GM12878 (cell line): ENCODE results near the gene GABPB2. TPM values are rescaled to one million over a fixed set of nuclear protein-coding genes. Genes with fewer than 3 reads are reported as not detected.
A peak's percentile ranks its signal among the peaks of the same experiment; 100 is the strongest.

Source experiments
- ATAC-seq: fragments of 200-7000 bp; cut with Tn5 transposase; 3 replicates; pipeline ENCODE4 v1.9.1; 2020; ENCODE audit warnings: mild to moderate bottlenecking, moderate library complexity
- BruUV-seq: library from RNA; stranded (reverse); fragments of 400-500 nt; replicated peaks from 2 replicates; lab custom pipeline; 2021; lab: Mats Ljungman, UMichigan
- CTCF ChIA-PET: fragments of 300-600 bp; sonication (Branson Sonifier 250); formaldehyde crosslinking; extraction: SDS; loops from one replicate; lab custom pipeline; 2021; ENCODE audit warnings: inconsistent platforms; lab: Yijun Ruan, JAX
- POLR2A ChIA-PET: fragments of 350-600 bp; formaldehyde crosslinking; extraction: SDS; loops from one replicate; lab custom pipeline; 2021; ENCODE audit warnings: inconsistent platforms; lab: Charles Lee
- RAD21 ChIA-PET: fragments of 300-600 bp; sonication (Branson Sonifier 250); formaldehyde crosslinking; loops from one replicate; lab custom pipeline; 2023; ENCODE audit warnings: antibody characterized with exemption; ENCODE audit not compliant: unreplicated experiment; lab: Charles Lee
- SMC1A ChIA-PET: fragments of 300-600 bp; sonication (Branson Sonifier 250); formaldehyde crosslinking; loops from one replicate; lab custom pipeline; 2023; ENCODE audit not compliant: unreplicated experiment, uncharacterized antibody; lab: Charles Lee
- DNase-seq: peaks from one replicate; pipeline ENCODE4 v3.0.0-alpha.2; 2011; ENCODE audit warnings: low read depth, low spot score
- FAIRE-seq: peaks from 3 replicates; lab custom pipeline; 2011; peaks lifted over from hg19 to GRCh38; lab: Jason Lieb, UNC
- H2AFZ ChIP-seq: 2 replicates; pipeline ENCODE4 v1.6.0; 2011; ENCODE audit warnings: low read depth, low read length, control low read depth; ENCODE audit not compliant: control insufficient read depth
- H3K27ac ChIP-seq: 2 replicates; pipeline ENCODE4 v1.5.1; 2011; ENCODE audit warnings: control low read depth; ENCODE audit not compliant: control insufficient read depth, insufficient read depth
- H3K27me3 ChIP-seq, 2 experiments: replicated peaks in 1 of 2; 2 replicates each; pipeline versions ENCODE4 v1.6.0 to v1.6.1; 2011; ENCODE audit warnings: low read length in 1 of 2; ENCODE audit not compliant: control insufficient read depth in 2 of 2, insufficient read depth in 2 of 2
- H3K36me3 ChIP-seq, 2 experiments: 2 replicates each; pipeline ENCODE4 v1.5.1; 2011; ENCODE audit warnings: low read length in 1 of 2; ENCODE audit not compliant: control insufficient read depth in 2 of 2, insufficient read depth in 2 of 2
- H3K4me1 ChIP-seq: 2 replicates; pipeline ENCODE4 v1.6.1; 2011; ENCODE audit warnings: mild to moderate bottlenecking, low read length, moderate library complexity, mixed read lengths; ENCODE audit not compliant: control insufficient read depth, insufficient read depth
- H3K4me2 ChIP-seq: 2 replicates; pipeline ENCODE4 v1.6.0; 2011; ENCODE audit warnings: control low read depth; ENCODE audit not compliant: control insufficient read depth, insufficient read depth
- H3K4me3 ChIP-seq: fragments of 200-600 bp; sonication (generic); 2 replicates; pipeline ENCODE4 v1.5.1; 2016
- H3K79me2 ChIP-seq: 2 replicates; pipeline ENCODE4 v1.6.0; 2011; ENCODE audit warnings: low read length; ENCODE audit not compliant: control insufficient read depth, insufficient read depth
- H3K9ac ChIP-seq: 2 replicates; pipeline ENCODE4 v1.8.0; 2011; ENCODE audit warnings: low read length, control low read depth, mixed read lengths; ENCODE audit not compliant: control insufficient read depth, insufficient read depth
- H3K9me3 ChIP-seq: replicated peaks from 3 replicates; pipeline ENCODE4 v1.5.1; 2011; ENCODE audit warnings: mild to moderate bottlenecking, low read length; ENCODE audit not compliant: control insufficient read depth, insufficient read depth
- H4K20me1 ChIP-seq: 2 replicates; pipeline ENCODE4 v1.6.0; 2011; ENCODE audit not compliant: control insufficient read depth, insufficient read depth
- ASH2L ChIP-seq: fragments of 300-600, 200-600 bp; sonication (generic); IDR thresholded peaks from 2 replicates; pipeline ENCODE4 v1.6.1; 2017; ENCODE audit warnings: low read depth, mild to moderate bottlenecking, borderline replicate concordance
- CBFB ChIP-seq: IDR thresholded peaks from 2 replicates; pipeline ENCODE4 v1.6.1; 2016; ENCODE audit warnings: antibody characterized with exemption, low read depth
- DPF2 ChIP-seq: fragments of 450-650 bp; IDR thresholded peaks from 2 replicates; pipeline ENCODE4 v1.6.1; 2017; ENCODE audit warnings: mild to moderate bottlenecking
- EED ChIP-seq: sonication (generic); IDR thresholded peaks from 2 replicates; pipeline ENCODE4 v1.6.1; 2016; ENCODE audit warnings: antibody characterized with exemption, low read depth
- FOXM1 ChIP-seq: IDR thresholded peaks from 2 replicates; pipeline ENCODE4 v1.6.1; 2012; ENCODE audit warnings: low read depth, mild to moderate bottlenecking, inconsistent platforms, low read length, moderate library complexity
- GATAD2B ChIP-seq: fragments of 450-650 bp; conservative IDR thresholded peaks from 2 replicates; pipeline ENCODE4 v1.6.1; 2017; ENCODE audit warnings: low read depth, mild to moderate bottlenecking, moderate library complexity
- IKZF1 ChIP-seq: fragments of 450-650 bp; conservative IDR thresholded peaks from 2 replicates; pipeline ENCODE4 v1.6.1; 2017; ENCODE audit warnings: antibody characterized with exemption, mild to moderate bottlenecking
- IKZF2 ChIP-seq, 2 experiments: fragments of 450-650 bp; IDR thresholded peaks; 2 replicates each; pipeline ENCODE4 v1.6.1; 2017; ENCODE audit warnings: mild to moderate bottlenecking in 2 of 2, moderate library complexity in 2 of 2
- LARP7 ChIP-seq: fragments of 450-650 bp; IDR thresholded peaks from 2 replicates; pipeline ENCODE4 v1.6.1; 2017; ENCODE audit warnings: mild to moderate bottlenecking
- MLLT1 ChIP-seq: fragments of 450-650 bp; IDR thresholded peaks from 2 replicates; pipeline ENCODE4 v1.6.1; 2016; ENCODE audit warnings: mild to moderate bottlenecking
- NBN ChIP-seq: fragments of 450-650 bp; IDR thresholded peaks from 2 replicates; pipeline ENCODE4 v1.6.1; 2016
- PML ChIP-seq: IDR thresholded peaks from 2 replicates; pipeline ENCODE4 v1.6.1; 2012; ENCODE audit warnings: low read length, inconsistent platforms
- POLR2A ChIP-seq: IDR thresholded peaks from 2 replicates; pipeline ENCODE4 v1.6.1; 2011; ENCODE audit warnings: low read depth, mild to moderate bottlenecking, low read length
- POLR2AphosphoS5 ChIP-seq: IDR thresholded peaks from 2 replicates; pipeline ENCODE4 v1.6.1; 2011; ENCODE audit warnings: mild to moderate bottlenecking, low read length, inconsistent platforms
- POU2F2 ChIP-seq: IDR thresholded peaks from 3 replicates; pipeline ENCODE4 v1.6.1; 2011; ENCODE audit warnings: low read depth, mild to moderate bottlenecking, low read length, borderline replicate concordance
- RBBP5 ChIP-seq: fragments of 200-600 bp; sonication (generic); conservative IDR thresholded peaks from 2 replicates; pipeline ENCODE4 v1.6.1; 2016
- RELB ChIP-seq: fragments of 450-650 bp; IDR thresholded peaks from 2 replicates; pipeline ENCODE4 v1.6.1; 2017; ENCODE audit warnings: low read depth, mild to moderate bottlenecking, moderate library complexity
- RFX5 ChIP-seq: IDR thresholded peaks from 2 replicates; pipeline ENCODE4 v1.6.1; 2011; ENCODE audit warnings: low read depth, low read length, improper control_type of control experiment
- RUNX3 ChIP-seq: IDR thresholded peaks from 2 replicates; pipeline ENCODE4 v1.6.1; 2012; ENCODE audit warnings: low read length, inconsistent platforms
- SIN3A ChIP-seq: IDR thresholded peaks from 2 replicates; pipeline ENCODE4 v1.6.1; 2012; ENCODE audit warnings: low read depth, low read length, improper control_type of control experiment
- SP1 ChIP-seq: IDR thresholded peaks from one replicate; pipeline ENCODE4 v1.6.1; 2011; ENCODE audit warnings: low read depth, low read length
- YY1 ChIP-seq: IDR thresholded peaks from 2 replicates; pipeline ENCODE4 v1.6.1; 2011; ENCODE audit warnings: low read depth, mild to moderate bottlenecking, low read length
- ZSCAN29 ChIP-seq: fragments of 450-650 bp; IDR thresholded peaks from 2 replicates; pipeline ENCODE4 v1.6.1; 2017; ENCODE audit warnings: mild to moderate bottlenecking, moderate library complexity
- WGBS: methylation state at CpG from one replicate; pipeline ENCODE4 v1.1.6; 2016; ENCODE audit warnings: low lambda C conversion rate; ENCODE audit not compliant: insufficient replicate concordance, insufficient coverage; ENCODE audit errors: missing lambda C conversion rate; 5-methylcytosine and 5-hydroxymethylcytosine counted together
- in situ Hi-C: fragments of 300-500 bp; cut with MboI; formaldehyde crosslinking; loops from 9 replicates; pipeline ENCODE4 v1.14.3; 2018; ENCODE audit warnings: mixed read lengths
- intact Hi-C: fragments of 100-400 bp; cut with micrococcal nuclease; formaldehyde crosslinking; loops from one replicate; pipeline ENCODE4 v1.14.2; 2022; ENCODE audit not compliant: unreplicated experiment
- polyA plus RNA-seq, 11 experiments: library from polyadenylated mRNA; depleted of rRNA in 4 of 11; unstranded in 6 of 11; stranded (reverse) in 5 of 11; fragments of >200 nt; fragmentation: Nextera tagmentation in 4 of 11; fragmentation: Illumina TruSeq in 1 of 11; extraction: Ambion mirVana in 4 of 11; extraction: Trizol in 1 of 11; gene quantifications; 1 replicate in 1 of 11; 2 replicates in 10 of 11; pipeline versions ENCODE4 v1.2.1 to v1.2.3, GENCODE V29; 2011 to 2016; ENCODE audit warnings: inconsistent platforms in 2 of 11, missing spikeins in 2 of 11, low read depth in 1 of 11
- total RNA-seq, 4 experiments: library from RNA; depleted of rRNA in 3 of 4; stranded (reverse); fragments of >200 nt in 3 of 4; fragmentation: Illumina TruSeq in 1 of 4; extraction: Trizol in 1 of 4; gene quantifications; 2 replicates each; pipeline versions ENCODE4 v1.2.1 to v1.2.3, GENCODE V29; 2013 to 2021

Gene GABPB2
- total and polyA plus RNA-seq, 10 of the 15 experiments (the other 5 are each of a cell fraction or from before 2014, with no cell fraction given), result 2.3 to 10.5 (median 6.9) TPM

- 0 out of 2 replicates have a peak, but pooled peaks have one; percentile 42 for TF ChIP-seq PML
These were observed 85.9 kb downstream of the GABPB2 start, which contains the start of gene TNFAIP8L2 (continued) for GRCh38 chr1:151156515-151156819.

DNA sequence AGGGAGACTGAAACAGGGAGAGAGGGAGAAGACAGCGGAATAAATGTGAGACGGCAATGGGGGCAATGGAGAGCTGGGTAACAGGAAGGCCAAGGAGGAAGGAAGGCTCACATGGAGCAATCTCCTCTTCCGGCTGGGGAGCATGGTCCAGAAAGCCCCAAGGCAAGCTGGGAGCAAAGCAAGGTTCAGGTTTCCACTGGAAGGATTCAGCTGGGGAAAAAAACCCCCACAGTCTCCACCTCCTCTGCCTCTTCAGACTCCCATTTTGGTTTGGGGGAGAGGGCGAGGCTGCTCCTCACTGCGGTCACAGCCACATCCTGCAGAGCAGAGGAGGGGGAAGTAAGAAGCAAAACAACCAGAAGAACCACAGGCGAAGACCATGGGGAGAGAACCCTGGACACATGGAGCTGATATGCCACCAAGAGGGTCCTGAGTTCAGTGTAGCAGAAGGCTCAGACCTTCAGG is 86.5 kb downstream of the GABPB2 start:
- peaks cover 5 to 6% of the 10 kb centered on the region in 2 experiments for H3K36me3 ChIP-seq
- H3K4me1 ChIP-seq, result peaks cover 30% of the 10 kb centered on the region
- POLR2A ChIA-PET, result interaction anchor here (0.6 to 2.3 kb wide), 10 partner anchors 9 to 170 kb away, joined by 3 to 19 read pairs (median 5); partner anchors contain the start of genes LYSMD1, MINDY1, PI4KB and SCNM1
- DNase-seq, result no peak
- no peaks in the 10 kb centered on the region for H3K9me3 ChIP-seq
- no TSS peak for BruUV-seq
- ATAC-seq, result peak; percentile 68
- H3K4me3 ChIP-seq, result peak overlapping the region; percentile 85
- peaks cover 20% of the 10 kb centered on the region for H3K79me2 ChIP-seq
- FAIRE-seq, result no peak
- no peaks in the 10 kb centered on the region for H4K20me1 ChIP-seq
- H3K27ac ChIP-seq, result peak overlapping the region; percentile 81
- in situ Hi-C loops, result loop anchor here (5.0 kb wide), 2 partner anchors 60 to 135 kb away; no protein-coding TSS in a partner anchor
- H2AFZ ChIP-seq, result peak overlapping the region; percentile 75
- WGBS, result 19% methylated on average over 6 of the region's 6 CpGs
- RAD21 ChIA-PET, result interaction anchor here (0.5 to 8.7 kb wide), 23 partner anchors 9 to 420 kb away, joined by 3 to 198 read pairs (median 8); partner anchors contain the start of genes C1orf56, CDC42SE1, GABPB2 and LYSMD1
- CTCF ChIA-PET, result interaction anchor here (0.6 to 8.4 kb wide), 45 partner anchors 9 to 683 kb away, joined by 3 to 353 read pairs (median 4); partner anchors contain the start of genes C2CD4D, GABPB2, LYSMD1 and MINDY1
- H3K9ac ChIP-seq, result peak overlapping the region; percentile 81
- peak overlapping the region; percentile 81 for H3K4me2 ChIP-seq
- no peaks in the 10 kb centered on the region for H3K27me3 ChIP-seq
- SMC1A ChIA-PET, result interaction anchor here (0.7 to 11.1 kb wide), 24 partner anchors 8 to 184 kb away, joined by 3 to 282 read pairs (median 4); partner anchors contain the start of genes CDC42SE1, LYSMD1, MINDY1 and PSMD4
- intact Hi-C loops, result loop anchor here (2.0 kb wide), 1 partner anchor 94 kb away; no protein-coding TSS in a partner anchor
- TF ChIP-seq IKZF1 (peak; percentile 81), RELB (peak; percentile 67), DPF2 (peak; percentile 60; the same call in 1 of the 2 replicates), NBN (peak; percentile 53; the same call in 1 of the 2 replicates), SP1 (peak; percentile 3), MLLT1 (0 out of 2 replicates have a peak, but pooled peaks have one; percentile 42), YY1 (peak; percentile 60; the same call in 1 of the 2 replicates), POLR2A (0 out of 2 replicates have a peak, but pooled peaks have one; percentile 35), GATAD2B (0 out of 2 replicates have a peak, but pooled peaks have one; percentile 9), RBBP5 (no peak), RUNX3 (peak; percentile 97), ASH2L (no peak), RFX5 (no peak), POU2F2 (0 out of 3 replicates have a peak, but pooled peaks have one; percentile 10), LARP7 (peak; percentile 49; the same call in 1 of the 2 replicates), ZSCAN29 (no peak), EED (peak; percentile 78; the same call in 1 of the 2 replicates), CBFB (peak; percentile 86), POLR2AphosphoS5 (peak; percentile 72; the same call in 1 of the 2 replicates), FOXM1 (no peak), IKZF2 (IDR thresholded peaks at IDR 0.05) (peak; percentile 76 to 78; a peak in 3 of 4 replicates), SIN3A (no peak)
